HepG2 (cell line): ENCODE data around the gene ROM1. TPM values are rescaled to one million over a fixed set of nuclear protein-coding genes. Genes with fewer than 3 reads are reported as not detected.

Experiments
- DMAP1 ChIP-seq: IDR thresholded peaks from 2 replicates; pipeline ENCODE4 v1.6.1; 2016
- GFI1 ChIP-seq: sonication (generic); formaldehyde crosslinking; IDR thresholded peaks from 2 replicates; pipeline ENCODE4 v1.5.0; 2020; ENCODE audit warnings: missing genetic modification reagents, mild to moderate bottlenecking, borderline replicate concordance
- HDAC6 ChIP-seq: fragments of 200-600 bp; sonication (generic); IDR thresholded peaks from 2 replicates; pipeline ENCODE4 v1.7.0; 2017; ENCODE audit warnings: mild to moderate bottlenecking, antibody characterized with exemption, low read length, low read depth
- HIVEP1 ChIP-seq: sonication (generic); formaldehyde crosslinking; IDR thresholded peaks from 2 replicates; pipeline ENCODE4 v1.4.0; 2020; ENCODE audit warnings: mild to moderate bottlenecking, missing genetic modification reagents
- MIER3 ChIP-seq: IDR thresholded peaks from 2 replicates; pipeline ENCODE4 v1.6.1; 2016; ENCODE audit warnings: missing compliant biosample characterization, borderline replicate concordance
- MTA1 ChIP-seq: sonication (generic); formaldehyde crosslinking; IDR thresholded peaks from 2 replicates; pipeline ENCODE4 v1.4.0; 2020; ENCODE audit warnings: missing genetic modification reagents, mild to moderate bottlenecking, borderline replicate concordance
- MZF1 ChIP-seq: sonication (generic); formaldehyde crosslinking; IDR thresholded peaks from 2 replicates; pipeline ENCODE4 v1.8.1; 2023; ENCODE audit warnings: mild to moderate bottlenecking, missing genetic modification reagents, borderline replicate concordance
- ZFY ChIP-seq: sonication (generic); formaldehyde crosslinking; IDR thresholded peaks from 2 replicates; pipeline ENCODE4 v1.4.0; 2020; ENCODE audit warnings: missing genetic modification reagents
- ZNF329 ChIP-seq: sonication (generic); formaldehyde crosslinking; IDR thresholded peaks from 2 replicates; pipeline ENCODE4 v1.9.0; 2021; ENCODE audit warnings: low read depth, mild to moderate bottlenecking, missing genetic modification reagents
- ZNF790 ChIP-seq: sonication (generic); formaldehyde crosslinking; IDR thresholded peaks from 2 replicates; pipeline ENCODE4 v1.8.0; 2022; ENCODE audit warnings: missing genetic modification reagents, mild to moderate bottlenecking, borderline replicate concordance
- polyA plus RNA-seq, 8 experiments: library from polyadenylated mRNA; depleted of rRNA in 3 of 8; stranded (reverse) in 7 of 8; unstranded in 1 of 8; fragments of >200 nt; fragmentation: Illumina TruSeq in 4 of 8; extraction: Trizol in 4 of 8; gene quantifications; 2 replicates each; pipeline versions ENCODE4 v1.2.1 to v1.2.3, GENCODE V29; 2011 to 2016; ENCODE audit warnings: low read depth in 4 of 8, missing spikeins in 1 of 8, mixed read lengths in 1 of 8; ENCODE audit not compliant: insufficient read depth in 1 of 8
- total RNA-seq, 5 experiments: library from RNA; depleted of rRNA; stranded (reverse); fragments of >200 nt; fragmentation: Illumina TruSeq; extraction: Trizol; gene quantifications; 2 replicates each; pipeline ENCODE4 v1.2.3, GENCODE V29; 2016; ENCODE audit warnings: low read depth in 1 of 5
- TF ChIP-seq, protein P1 (sequence below), 2 experiments: sonication (generic) in 1 of 2; formaldehyde crosslinking in 1 of 2; IDR thresholded peaks; 2 replicates each; pipeline versions ENCODE4 v1.6.1 to v1.9.0; 2014 to 2022; ENCODE audit warnings: antibody characterized with exemption in 1 of 2, borderline replicate concordance in 1 of 2, inconsistent platforms in 1 of 2, low read depth in 1 of 2, missing genetic modification reagents in 1 of 2
- TF ChIP-seq, protein P2 (sequence below): sonication (generic); formaldehyde crosslinking; IDR thresholded peaks from 2 replicates; pipeline ENCODE4 v1.8.0; 2022; ENCODE audit warnings: missing genetic modification reagents, mild to moderate bottlenecking, inconsistent platforms, borderline replicate concordance
- TF ChIP-seq, protein P3 (sequence below): sonication (generic); formaldehyde crosslinking; IDR thresholded peaks from 2 replicates; pipeline ENCODE4 v1.5.0; 2020; ENCODE audit warnings: missing genetic modification reagents, mild to moderate bottlenecking, borderline replicate concordance

ROM1 gene
- total and polyA plus RNA-seq, 2 of the 13 experiments (the other 11 are each of a cell fraction or from before 2014, with no cell fraction given) = 1.2 to 2.4 TPM

DNA sequence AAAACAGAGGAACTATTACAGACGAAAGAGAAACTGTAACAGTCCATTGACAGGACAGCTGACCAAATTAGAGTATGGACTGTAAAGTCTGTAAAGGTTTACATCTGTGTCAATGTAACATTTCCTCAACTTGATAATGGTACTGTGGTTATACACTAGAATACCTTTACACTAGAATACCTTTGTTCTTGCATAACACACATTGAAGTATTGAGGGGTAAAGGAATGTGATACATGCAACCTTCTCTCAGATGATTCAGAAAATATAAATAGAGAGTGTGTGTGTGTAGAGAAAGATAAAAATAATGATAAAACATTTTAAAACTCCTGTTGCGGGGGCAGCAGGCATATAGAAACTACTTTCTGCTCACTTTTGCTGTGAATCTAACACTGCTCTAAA, 33.8 kb upstream of the ROM1 start (continued):
- TF ChIP-seq, protein P1, sequence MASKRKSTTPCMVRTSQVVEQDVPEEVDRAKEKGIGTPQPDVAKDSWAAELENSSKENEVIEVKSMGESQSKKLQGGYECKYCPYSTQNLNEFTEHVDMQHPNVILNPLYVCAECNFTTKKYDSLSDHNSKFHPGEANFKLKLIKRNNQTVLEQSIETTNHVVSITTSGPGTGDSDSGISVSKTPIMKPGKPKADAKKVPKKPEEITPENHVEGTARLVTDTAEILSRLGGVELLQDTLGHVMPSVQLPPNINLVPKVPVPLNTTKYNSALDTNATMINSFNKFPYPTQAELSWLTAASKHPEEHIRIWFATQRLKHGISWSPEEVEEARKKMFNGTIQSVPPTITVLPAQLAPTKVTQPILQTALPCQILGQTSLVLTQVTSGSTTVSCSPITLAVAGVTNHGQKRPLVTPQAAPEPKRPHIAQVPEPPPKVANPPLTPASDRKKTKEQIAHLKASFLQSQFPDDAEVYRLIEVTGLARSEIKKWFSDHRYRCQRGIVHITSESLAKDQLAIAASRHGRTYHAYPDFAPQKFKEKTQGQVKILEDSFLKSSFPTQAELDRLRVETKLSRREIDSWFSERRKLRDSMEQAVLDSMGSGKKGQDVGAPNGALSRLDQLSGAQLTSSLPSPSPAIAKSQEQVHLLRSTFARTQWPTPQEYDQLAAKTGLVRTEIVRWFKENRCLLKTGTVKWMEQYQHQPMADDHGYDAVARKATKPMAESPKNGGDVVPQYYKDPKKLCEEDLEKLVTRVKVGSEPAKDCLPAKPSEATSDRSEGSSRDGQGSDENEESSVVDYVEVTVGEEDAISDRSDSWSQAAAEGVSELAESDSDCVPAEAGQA (IDR thresholded peaks at IDR 0.05; ENCODE audit: low read depth) = no peak
- TF ChIP-seq, protein P1 (CRISPR knock-in tag; IDR thresholded peaks at IDR 0.05; ENCODE audit: borderline replicate concordance) = no peak
- no peak for TF ChIP-seq MTA1 (CRISPR knock-in tag)
- TF ChIP-seq HDAC6 = no peak
- TF ChIP-seq HIVEP1 = no peak
- TF ChIP-seq ZNF329 = no peak
- TF ChIP-seq, protein P2, sequence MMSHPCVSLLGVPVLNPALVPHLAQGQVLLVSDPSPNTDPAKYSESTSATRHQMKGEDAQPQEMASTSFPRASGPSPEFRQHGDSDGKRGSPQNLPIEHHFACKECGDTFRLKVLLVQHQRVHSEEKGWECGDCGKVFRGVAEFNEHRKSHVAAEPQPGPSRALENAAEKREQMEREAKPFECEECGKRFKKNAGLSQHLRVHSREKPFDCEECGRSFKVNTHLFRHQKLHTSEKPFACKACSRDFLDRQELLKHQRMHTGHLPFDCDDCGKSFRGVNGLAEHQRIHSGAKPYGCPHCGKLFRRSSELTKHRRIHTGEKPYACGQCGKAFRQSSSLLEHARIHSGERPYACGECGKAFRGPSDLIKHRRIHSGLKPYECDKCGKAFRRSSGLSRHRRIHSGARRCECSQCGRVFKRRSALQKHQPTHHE (CRISPR knock-in tag) = no peak
- TF ChIP-seq GFI1 = no peak
- TF ChIP-seq ZFY (CRISPR knock-in tag) = no peak
- TF ChIP-seq MIER3 (CRISPR knock-in tag) = no peak
- no peak for TF ChIP-seq DMAP1 (CRISPR knock-in tag)
- TF ChIP-seq MZF1 (CRISPR knock-in tag) = no peak
- TF ChIP-seq, protein P3, sequence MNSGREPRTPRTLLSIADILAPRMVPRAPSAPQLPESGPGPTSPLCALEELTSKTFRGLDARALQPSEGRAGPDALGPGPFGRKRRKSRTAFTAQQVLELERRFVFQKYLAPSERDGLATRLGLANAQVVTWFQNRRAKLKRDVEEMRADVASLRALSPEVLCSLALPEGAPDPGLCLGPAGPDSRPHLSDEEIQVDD (CRISPR knock-in tag) = no peak
- no peak for TF ChIP-seq ZNF790 (CRISPR knock-in tag)
